Measurements from ENCODE around the gene SBF1. TPM values are rescaled to one million over a fixed set of nuclear protein-coding genes. Genes with fewer than 3 reads are reported as not detected.

SBF1 gene
- total and polyA plus RNA-seq, 2 of the 13 experiments (the other 11 are each of a cell fraction or from before 2014, with no cell fraction given), result 31.7 to 40.9 TPM

- TF ChIP-seq HNF1A (IDR thresholded peaks at IDR 0.05; ENCODE audit: low read depth), result no peak
- 0 out of 2 replicates have a peak, but pooled peaks have one; percentile 16 for TF ChIP-seq HNF1A (CRISPR knock-in tag; IDR thresholded peaks at IDR 0.05; ENCODE audit: borderline replicate concordance)
- TF ChIP-seq SMAD3 (CRISPR knock-in tag; IDR thresholded peaks at IDR 0.05), result peak; percentile 39; the same call in 1 of the 2 replicates
- 0 out of 2 replicates have a peak, but pooled peaks have one; percentile 75 for TF ChIP-seq REL (CRISPR knock-in tag; conservative IDR thresholded peaks at IDR 0.05)
- TF ChIP-seq JUN (CRISPR knock-in tag; IDR thresholded peaks at IDR 0.05), result 0 out of 2 replicates have a peak, but pooled peaks have one; percentile 53
- no peak for TF ChIP-seq LRRFIP1 (CRISPR knock-in tag; conservative IDR thresholded peaks at IDR 0.05)
- no peak for TF ChIP-seq NR2F2 (IDR thresholded peaks at IDR 0.05; ENCODE audit: borderline replicate concordance, low read depth)
- TF ChIP-seq TMF1 (CRISPR knock-in tag; IDR thresholded peaks at IDR 0.05; ENCODE audit: low read depth), result 0 out of 2 replicates have a peak, but pooled peaks have one; percentile 28
- TF ChIP-seq HNRNPK (IDR thresholded peaks at IDR 0.05; ENCODE audit: low read depth, low read length, poor library complexity, severe bottlenecking), result no peak
- TF ChIP-seq ZC3H4 (CRISPR knock-in tag; IDR thresholded peaks at IDR 0.05; ENCODE audit: borderline replicate concordance), result 0 out of 2 replicates have a peak, but pooled peaks have one; percentile 12
- TF ChIP-seq ZNF782 (CRISPR knock-in tag; IDR thresholded peaks at IDR 0.05; ENCODE audit: borderline replicate concordance), result 0 out of 2 replicates have a peak, but pooled peaks have one; percentile 62
- TF ChIP-seq ZNF552 (CRISPR knock-in tag; IDR thresholded peaks at IDR 0.05; ENCODE audit: borderline replicate concordance), result 0 out of 2 replicates have a peak, but pooled peaks have one; percentile 32
- peak; percentile 91; the same call in 1 of the 2 replicates for TF ChIP-seq NPAS2 (CRISPR knock-in tag; IDR thresholded peaks at IDR 0.05; ENCODE audit: borderline replicate concordance)
- peak; percentile 49 for TF ChIP-seq FOSL2 (CRISPR knock-in tag; IDR thresholded peaks at IDR 0.05)
- peak; percentile 96 for TF ChIP-seq AKAP8 (CRISPR knock-in tag; IDR thresholded peaks at IDR 0.05)
- TF ChIP-seq PATZ1 (CRISPR knock-in tag; IDR thresholded peaks at IDR 0.05), result peak; percentile 76
- TF ChIP-seq MLX (CRISPR knock-in tag; IDR thresholded peaks at IDR 0.05), result peak; percentile 99
- no peak for TF ChIP-seq SMARCE1 (IDR thresholded peaks at IDR 0.05; ENCODE audit: borderline replicate concordance)
- TF ChIP-seq RNF2 (conservative IDR thresholded peaks at IDR 0.05; ENCODE audit: low read depth), result 0 out of 2 replicates have a peak, but pooled peaks have one; percentile 49
Observed at GRCh38 chr22:50485221-50486131, 10.6 kb upstream of the SBF1 start (continued).

Data from HepG2 (cell line).